GM21528 (cell line): Measurements from ENCODE around the gene MAST4.
A peak's percentile ranks its signal among the peaks of the same experiment; 100 is the strongest.

Source experiments
- ATAC-seq: cut with Tn5 transposase; IDR thresholded peaks from one replicate; pipeline ENCODE4 v1.9.1; 2021; ENCODE audit warnings: mild to moderate bottlenecking, moderate library complexity; ENCODE audit not compliant: unreplicated experiment, low FRiP score

Gene MAST4

DNA sequence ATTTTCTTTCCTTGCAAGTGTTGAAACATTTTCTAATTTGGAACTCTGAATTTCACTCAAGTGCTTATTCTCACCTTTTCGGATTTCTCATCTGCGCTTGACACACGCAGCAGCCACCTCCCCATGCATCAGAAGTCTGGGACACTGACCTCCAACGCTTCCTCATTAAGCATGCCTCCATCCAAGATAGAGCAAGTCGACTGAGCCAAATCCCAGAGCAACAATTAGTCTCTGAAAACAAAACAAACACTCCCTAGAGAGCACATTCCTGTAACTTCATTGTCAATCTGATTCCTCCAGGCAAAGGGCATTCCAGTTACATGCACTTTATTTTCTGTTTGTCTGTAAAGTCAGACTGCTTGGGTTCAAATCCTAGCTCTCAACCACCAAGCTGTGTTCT lies 594.7 kb downstream of the MAST4 start:
- no peak for ATAC-seq

DNA sequence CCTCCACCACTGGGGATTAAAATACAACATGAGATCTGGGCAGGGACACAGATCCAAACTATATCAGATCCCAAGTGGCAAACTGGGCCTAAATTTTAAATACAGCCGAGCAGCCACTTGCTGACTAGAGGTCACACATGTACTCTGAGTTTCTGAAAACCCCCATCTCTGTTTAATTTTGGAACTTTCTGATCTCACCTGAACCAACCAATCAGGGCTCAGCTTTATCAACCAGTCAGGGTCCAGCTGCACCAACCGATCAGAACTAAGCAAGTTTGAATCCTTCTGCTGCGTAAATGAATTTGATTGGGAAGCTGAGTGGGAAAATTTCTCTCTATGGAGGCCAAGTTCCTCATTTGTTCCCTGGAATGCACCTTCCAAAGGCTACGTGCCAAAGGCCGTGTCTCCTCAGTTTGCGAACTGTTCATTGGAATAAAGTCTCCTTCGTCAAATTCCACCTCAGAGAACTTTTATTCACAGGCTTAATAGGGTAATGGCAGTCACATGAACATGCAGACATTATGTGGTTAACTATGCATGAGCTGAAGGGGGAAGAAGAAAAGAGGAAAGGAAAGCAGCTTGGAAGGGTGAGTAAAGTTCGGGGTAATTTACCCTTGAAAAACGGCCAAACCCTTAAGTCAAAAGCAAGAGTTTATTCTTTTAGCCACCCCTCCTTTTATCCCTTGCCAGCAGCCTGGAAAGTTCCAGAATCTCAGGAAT lies 596.7 kb downstream of the MAST4 start:
- no peak for ATAC-seq

DNA sequence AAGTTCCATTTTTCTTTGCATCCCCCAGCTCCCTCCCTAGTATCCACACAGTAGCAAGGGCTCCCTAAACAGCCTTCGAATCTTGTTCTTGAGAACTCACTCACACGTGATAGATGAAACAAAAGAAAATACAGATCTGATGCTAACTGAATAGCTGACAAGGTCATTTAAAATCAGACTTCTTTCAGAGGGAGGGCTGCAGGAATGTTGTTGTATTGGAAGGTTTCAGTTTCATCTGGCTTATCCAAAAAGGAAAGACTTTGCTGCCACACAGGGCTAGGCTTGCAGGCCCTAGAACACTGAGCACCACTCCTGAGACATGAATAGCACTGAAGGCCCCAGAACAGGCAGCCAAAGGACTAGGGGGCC lies 597.2 kb downstream of the MAST4 start:
- ATAC-seq: no peak

DNA sequence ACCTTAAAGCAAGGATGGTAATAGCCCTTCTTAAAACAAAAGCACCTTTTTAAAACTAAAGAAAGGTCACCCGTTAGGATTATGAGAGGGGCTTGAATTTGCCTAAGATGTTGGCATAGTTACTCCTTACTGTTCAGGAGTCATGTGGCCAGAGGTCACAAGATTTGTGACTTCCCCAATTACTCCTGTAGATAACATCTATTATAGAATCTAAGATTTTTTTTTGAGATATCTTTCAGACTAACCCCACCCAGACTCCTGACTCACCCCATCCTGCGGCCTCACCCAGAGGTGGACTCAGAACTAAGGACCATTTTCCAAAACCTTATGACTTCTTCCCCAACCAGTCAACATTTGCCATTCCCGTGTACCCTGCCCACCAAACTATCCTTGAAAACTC lies 598.0 kb downstream of the MAST4 start:
- ATAC-seq: no peak

DNA sequence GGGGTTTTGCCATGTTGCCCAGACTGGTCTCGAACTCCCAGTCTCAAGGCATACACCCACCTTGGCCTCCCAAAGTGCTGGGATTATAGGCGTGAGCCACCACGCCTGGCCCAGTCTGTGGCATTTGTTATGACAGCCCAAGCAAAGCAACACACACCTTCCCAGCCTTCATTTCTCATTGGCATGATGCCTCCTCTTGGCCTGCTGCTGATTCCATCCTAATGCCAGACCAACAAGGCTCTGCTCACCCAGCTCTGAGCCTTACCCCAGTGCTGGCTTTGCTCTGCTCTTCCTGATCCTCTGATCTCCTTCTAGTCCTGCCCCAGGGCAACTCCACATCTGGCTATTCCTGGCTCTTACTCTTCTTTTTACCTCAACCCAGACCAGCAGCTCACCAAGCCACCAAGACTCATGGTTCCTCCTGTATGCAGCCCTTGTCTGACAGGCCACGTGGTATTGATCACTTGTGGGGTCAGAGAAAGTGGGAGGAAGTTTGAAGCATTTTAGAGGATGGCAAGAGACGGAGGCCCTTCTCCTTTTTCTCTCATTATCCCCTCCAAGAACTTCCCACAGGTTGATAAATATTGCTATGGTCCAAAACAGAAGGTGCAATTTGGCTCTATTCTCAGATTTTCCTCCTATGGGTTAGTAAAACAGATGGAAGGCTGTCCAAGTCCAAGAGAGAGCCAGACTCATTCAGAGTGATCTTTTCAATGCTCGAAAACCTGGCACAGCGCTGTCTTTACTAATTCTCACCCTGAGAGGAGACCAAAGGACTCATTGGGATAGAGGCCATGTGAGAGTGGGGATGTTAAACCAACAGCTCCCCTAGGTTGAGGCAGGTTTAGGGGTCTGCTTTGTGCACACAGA lies 599.4 kb downstream of the MAST4 start:
- ATAC-seq: no peak

DNA sequence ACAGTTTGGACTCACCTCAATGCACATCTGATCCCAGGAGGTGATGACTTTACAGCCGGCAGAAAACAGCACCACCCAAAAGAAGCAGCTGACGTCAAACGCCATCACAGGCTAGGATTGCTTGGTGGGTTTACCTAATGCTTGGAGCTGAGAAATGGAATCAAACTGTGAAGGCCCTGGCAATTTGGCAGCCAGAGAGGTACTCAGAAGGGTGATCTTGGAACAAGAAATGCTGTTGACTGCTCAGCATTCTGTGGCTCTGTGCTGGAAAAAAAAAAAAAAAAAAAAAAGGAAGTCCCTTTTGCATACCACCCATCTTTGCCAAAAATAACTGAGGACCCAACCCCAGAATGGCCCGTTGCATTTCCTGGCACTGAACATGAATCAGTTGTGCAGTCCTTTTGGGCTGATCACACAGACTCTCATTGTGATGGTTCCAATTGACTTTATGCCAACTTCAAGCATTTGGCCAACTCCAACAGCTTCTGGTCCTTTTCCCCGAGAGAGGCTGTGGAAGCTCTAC lies 600.4 kb downstream of the MAST4 start, which contains the start of gene CD180:
Gene CD180, minus strand, starts transcription at position 263 of the 523 bp plus-strand sequence. Its CDS starts 158 bp downstream, at position 105.
- ATAC-seq: peak; percentile 43

DNA sequence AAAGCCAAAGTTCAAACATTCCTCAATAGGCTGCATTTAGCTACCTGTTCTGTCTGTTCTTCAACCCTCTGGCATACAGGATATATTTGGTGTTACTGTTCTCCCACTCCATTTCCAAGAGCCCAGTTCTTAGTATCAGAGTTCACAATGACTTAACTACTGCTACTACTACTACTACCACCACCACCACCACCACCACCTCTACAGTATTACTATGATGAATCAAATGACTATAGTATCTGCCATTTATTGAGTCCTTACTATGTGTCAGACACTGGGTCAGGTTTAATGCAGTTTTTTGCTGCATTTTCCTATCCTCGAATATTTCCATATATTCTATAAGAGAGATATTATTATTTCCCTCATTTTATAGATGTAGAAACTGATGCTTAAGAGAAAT lies 601.3 kb downstream of the MAST4 start:
- ATAC-seq: no peak

DNA sequence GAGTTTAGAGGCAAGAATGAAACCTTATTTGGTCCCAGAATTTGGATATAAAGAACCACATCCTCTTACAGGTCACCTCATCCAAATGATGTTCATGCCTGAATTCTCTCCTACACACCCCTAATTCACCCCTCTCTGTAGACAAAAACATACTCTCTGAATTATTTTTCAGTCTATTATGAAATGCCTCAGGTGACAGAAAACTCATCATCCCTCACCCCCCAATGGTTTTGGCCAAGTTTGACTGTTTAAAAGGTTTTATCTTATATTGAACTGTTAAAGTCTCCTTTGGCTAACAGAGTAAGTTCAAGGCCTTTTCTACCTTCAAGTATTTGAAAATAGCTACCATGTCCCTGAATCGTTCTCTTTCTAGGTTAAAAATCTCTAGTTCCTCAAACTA lies 602.7 kb downstream of the MAST4 start:
- no peak for ATAC-seq

DNA sequence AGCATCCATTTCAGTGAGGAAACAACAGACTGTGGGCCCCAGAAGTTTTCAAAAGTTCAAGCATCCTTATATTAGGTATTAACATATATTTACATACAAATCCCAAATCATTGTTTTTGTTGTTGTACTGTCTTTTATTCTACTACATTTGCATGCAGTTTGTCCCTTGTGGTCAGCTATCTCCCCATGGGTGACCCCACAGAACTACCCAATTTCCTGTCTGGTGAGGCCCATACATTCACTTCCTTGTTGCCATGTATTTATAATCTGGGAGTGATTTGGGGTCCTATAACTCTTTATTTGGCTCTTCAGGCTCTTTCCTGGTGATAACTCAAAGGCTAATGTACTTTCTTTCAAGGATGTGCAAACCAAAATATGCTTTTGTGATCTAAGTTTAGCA lies 603.7 kb downstream of the MAST4 start:
- no peak for ATAC-seq

DNA sequence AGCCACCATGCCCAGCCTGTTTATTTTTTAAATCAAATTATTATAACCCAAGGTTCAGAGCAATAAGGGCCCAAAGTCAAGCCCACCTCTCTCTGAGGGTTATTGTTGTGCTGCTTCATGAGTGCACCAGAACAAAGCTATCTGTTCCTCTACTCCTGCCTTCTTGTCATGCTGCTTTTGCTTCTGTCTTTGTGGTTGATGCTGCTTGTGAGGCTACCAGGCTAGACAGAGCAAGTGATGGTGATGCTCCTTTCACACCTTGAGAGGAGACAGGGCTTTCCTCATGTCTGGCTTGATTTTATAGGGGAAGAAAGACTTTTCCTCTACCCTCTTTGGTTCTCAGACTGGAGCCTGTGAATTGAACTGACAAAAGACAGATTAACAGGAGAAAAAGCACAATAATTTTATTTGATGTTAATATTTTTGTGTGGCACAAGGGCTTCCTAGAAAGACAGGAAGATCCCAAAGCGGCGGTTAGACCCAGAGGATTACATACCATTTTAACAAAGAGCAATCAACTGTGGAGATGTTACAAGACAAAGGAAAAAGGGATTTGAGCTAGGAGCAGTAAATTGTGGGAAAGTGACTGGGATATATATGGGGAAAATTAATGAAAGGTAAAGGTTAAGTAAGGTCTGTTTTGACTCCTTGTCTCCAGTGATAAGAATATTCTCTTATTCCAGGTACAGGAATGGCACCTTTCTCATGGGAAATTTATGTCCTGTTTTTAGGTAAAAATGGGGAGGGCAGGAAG lies 604.8 kb downstream of the MAST4 start:
- ATAC-seq: peak; percentile 32

DNA sequence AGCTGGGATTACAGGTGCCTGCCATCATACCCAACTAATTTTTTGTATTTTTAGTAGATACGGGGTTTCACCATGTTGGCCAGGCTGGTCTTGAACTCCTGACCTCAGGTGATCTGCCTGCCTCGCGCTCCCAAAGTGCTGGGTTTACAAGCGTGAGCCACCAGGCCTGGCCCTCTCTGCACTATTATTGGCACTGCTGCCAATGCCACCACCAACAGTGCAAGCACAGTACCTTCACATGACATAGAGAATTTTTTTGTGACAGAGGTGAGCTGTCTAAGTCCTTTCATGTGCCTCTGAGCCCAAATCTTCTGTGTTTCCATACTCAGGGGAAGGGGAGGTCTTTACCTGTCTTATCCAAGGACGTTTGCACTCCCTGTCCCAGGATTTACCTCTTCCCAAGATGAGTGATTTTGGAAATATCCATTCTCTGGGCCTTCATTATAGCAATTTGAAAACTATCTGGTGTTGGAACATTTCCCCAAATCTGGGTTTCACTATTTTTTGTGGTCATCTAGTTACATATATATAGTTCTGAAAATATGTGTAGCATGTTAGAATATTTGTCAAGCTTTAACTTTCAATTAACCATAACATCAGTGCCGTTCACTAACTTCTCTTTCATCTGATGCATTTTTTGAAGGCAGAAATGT lies 605.8 kb downstream of the MAST4 start:
- no peak for ATAC-seq

DNA sequence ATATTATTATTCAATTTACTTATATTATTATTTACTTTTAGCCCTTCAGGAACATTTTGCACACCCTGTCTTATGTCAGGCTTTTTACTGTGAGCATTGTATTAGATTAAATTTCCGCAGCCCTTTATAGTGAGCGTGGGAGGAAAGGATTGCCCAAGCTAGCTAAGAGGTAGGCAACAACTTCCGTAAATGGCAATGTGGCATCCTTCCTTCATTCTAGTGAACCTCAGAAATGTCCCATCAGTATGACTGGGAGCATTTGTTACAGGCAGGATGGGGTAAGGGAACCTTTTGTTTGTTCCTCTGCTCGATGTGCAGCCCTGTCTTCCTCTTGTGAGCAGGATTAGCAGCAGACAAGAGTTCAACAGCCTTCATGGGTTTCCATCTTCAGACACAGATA lies 606.6 kb downstream of the MAST4 start:
- no peak for ATAC-seq

DNA sequence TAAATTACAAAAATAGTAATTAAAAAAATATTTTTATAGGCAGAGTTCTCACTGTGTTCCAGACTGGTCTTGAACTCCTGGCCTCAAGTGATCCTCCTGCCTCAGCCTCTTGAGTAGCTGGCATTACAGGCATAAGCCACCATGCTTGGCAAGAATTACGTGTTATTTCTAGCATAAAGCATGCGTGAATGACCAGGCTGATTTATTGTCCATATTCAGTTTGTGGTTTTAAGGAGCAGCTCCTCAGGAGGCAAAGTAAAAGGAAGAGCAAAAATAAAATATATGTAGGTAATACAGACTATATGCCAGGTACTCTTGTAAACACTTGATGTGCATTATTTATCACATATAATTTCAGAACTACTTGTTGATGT lies 607.5 kb downstream of the MAST4 start:
- ATAC-seq: no peak

DNA sequence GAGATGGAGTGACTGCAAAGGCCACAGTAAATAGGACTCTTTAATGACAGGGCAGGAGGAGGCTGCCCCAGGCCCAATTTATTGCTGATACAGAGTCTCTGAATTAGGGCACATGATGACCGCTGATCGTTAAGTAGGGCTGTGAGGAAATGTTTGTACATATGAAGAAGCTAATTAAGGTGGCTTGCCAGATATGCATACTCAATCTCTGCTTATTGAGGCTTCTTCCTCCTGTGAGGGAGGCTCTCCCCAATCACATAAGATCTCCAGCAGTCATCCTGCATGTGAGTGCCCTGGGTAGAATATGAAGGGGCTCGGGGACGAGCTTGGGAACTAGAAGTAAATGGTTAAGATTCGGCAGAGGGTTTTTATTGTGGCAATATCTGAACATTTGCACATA lies 608.6 kb downstream of the MAST4 start:
- no peak for ATAC-seq

DNA sequence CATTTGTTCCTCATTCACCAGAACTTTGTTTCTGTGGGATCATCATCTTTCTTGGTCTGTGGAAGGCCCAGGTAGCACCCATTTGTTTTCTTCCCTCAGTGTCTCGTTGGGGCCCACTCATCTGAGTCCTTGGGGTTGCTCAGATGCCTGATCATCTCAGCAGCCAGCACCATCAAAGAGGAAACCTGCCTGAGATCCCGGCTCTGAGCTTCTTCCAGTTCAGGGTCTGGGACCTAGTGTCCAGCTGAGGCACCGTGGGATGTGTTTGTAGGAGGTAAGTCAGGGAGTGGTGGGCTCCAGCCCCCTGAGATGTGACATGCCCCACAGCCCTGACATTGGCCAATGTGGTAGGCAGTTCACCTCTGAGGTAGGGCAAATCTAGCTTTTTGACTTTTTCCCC lies 609.8 kb downstream of the MAST4 start:
- ATAC-seq: no peak

DNA sequence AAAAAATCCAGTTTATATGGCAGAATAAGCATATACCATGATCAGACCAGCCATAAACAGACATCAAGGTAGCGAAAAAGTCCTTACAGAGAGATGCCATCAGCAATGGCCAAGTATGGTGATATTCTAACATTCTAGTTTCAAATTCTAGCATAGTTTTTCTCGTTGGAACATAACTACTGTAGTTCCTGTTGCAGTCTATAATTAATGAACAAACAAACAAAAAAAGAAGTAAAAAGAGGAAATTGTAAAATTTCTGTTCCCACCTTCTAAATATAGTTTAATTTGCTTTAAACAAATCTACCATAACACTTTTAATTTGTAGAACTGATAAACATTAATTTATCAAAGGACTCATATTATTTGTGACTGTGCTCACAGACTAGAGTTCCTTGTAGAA lies 610.3 kb downstream of the MAST4 start:
- peak; percentile 38 for ATAC-seq

DNA sequence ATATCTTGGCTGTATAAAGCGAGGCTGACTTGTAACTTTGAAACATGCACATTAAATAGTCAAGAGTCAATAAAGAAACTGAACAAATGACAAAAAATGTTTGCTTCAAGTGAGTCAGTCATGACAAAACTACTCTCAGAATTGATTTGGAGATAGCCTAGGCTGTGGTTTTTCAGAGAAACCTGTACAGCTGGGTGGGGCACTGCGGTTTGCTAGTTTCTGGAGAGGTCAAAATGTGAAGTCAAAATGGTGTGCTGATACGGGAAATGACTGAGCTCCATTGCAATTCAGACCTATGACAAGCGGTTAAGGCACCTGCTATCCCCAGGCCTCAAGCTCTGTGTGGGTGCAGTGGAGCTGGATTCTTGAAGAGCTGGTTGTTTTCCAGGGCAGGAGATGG lies 610.7 kb downstream of the MAST4 start:
- ATAC-seq: peak; percentile 79

DNA sequence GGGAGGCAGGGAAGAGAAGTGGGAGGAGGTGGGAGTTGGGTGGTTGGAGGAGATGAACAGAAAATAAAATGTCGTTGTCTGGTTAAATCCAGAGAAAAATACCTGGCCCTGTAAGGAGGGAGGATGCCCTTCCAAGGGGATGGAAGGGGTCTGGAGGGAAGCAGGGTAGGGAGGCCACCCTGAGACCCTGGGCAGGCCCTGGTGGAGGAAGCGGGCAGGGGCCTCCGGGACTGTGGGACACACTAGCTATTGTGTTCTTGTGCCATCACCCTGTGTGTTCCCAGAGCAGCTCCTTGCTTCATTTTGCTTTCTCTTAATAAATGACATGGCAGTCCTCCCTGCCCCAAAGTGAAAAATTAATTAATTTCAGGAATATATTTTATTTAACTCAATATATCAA lies 612.2 kb downstream of the MAST4 start:
- no peak for ATAC-seq

DNA sequence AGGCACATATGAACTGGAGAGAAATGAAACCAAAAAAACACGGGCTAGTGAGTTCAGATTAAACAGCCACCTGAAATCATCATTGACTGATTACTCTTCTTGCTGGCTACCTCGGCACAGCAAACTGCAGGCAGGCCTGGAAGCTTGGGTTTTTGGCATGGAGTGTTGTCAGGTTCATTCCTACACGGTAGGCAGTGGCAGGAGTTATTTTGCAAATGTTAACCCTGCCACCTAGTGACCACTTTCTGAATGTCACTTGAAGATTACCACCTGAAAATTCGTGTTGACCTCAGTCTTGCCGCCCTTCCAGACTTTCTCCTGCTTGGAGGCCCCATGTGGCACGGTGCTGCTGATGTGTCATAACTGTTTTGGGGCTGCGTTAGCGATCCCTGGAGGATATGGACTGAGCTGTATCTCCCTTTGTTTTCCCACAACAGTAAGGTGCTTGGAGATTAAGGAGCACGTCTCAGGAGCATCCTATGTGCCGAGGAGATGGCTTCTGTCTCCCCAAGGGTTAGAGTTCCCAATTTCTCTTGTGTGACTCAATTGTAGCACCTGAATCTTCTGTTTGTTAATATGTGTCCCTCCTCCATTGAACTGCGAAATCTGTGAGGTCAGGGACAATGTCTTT lies 613.1 kb downstream of the MAST4 start:
- no peak for ATAC-seq

DNA sequence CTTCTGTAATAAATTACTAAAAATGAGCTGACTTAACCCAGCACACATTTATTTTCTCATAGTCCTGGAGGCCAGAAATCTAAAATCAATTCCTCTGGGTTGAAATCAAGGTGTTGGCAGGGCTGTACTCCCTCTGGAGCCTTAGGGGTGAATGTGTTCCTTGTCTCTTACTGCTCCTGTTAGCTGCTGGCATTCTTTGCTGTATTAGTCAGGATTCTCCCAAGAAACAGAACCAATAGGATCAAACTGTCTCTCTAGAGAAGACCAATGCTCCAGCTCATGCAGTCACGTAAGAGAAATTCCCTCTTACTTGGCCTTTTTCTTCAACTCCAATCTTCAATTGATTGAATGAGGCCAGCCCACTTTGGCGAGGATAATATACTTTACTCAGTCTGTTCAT lies 615.7 kb downstream of the MAST4 start:
- no peak for ATAC-seq
